ENCODE measurements around the gene WIPF1.

Gene WIPF1, protein sequence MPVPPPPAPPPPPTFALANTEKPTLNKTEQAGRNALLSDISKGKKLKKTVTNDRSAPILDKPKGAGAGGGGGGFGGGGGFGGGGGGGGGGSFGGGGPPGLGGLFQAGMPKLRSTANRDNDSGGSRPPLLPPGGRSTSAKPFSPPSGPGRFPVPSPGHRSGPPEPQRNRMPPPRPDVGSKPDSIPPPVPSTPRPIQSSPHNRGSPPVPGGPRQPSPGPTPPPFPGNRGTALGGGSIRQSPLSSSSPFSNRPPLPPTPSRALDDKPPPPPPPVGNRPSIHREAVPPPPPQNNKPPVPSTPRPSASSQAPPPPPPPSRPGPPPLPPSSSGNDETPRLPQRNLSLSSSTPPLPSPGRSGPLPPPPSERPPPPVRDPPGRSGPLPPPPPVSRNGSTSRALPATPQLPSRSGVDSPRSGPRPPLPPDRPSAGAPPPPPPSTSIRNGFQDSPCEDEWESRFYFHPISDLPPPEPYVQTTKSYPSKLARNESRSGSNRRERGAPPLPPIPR

DNA sequence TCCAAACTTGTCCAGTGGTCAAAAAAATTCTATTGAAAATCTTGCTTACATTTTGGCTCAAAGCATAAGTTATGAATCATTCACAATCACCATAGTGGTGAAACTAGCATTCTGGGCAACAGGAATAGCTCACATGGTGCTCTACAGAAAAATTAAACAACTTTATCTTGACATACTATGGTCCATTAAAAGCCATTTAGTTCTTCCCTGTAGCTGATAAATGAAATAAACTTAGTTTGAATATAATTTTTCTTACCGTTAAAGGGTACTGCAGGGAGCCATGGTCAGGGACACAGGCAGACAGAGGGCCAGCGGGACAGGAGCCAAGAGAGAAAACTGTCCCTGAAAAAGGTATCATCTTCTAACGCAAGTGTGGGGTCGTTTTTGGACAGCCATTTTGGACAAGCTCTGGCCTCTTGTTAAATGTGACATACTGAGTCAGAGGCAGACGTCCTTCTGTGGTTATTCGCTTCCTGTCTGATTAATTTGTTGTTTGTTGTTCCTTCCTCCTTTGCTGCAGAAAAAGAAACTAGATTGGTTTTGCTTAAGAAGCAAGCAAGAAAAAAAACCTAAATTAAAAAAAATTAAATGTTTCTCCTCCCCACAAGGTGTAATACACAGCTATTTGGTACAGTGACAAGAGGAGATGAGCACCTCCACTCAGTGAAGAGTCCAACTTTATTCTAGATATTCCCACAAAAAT is at the start of gene WIPF1:
TSS of gene WIPF1 (minus strand) at position 460 of the 703 bp plus-strand sequence. CDS start 12,231 bp downstream, outside the sequence.
- in situ Hi-C loops (cut with MboI; ENCODE audit: low sequenced_read_pairs) = loop anchor here (10.0 kb wide), 1 partner anchor 87 kb away; no protein-coding TSS in a partner anchor

DNA sequence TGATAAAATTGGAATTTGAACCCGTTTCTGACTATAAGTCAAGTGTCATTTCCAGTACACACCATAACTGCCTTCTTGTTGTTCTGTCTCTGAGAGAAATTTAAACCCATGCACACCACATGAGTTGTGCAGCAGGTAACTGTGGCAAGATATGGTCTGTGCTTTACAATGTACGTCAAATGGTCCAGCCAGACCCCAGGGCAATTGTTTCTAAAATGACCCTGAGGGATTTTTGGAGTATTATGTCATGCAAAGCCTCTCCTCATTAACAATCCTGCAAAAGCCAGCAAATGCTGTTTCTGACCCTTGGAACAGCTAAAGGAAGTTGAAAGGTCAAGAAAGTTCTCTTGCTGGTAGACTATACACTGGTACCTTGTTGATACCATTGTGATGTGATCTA is 47.7 kb upstream of the WIPF1 start:
- in situ Hi-C loops (cut with MboI; ENCODE audit: low sequenced_read_pairs) = no loop called here

DNA sequence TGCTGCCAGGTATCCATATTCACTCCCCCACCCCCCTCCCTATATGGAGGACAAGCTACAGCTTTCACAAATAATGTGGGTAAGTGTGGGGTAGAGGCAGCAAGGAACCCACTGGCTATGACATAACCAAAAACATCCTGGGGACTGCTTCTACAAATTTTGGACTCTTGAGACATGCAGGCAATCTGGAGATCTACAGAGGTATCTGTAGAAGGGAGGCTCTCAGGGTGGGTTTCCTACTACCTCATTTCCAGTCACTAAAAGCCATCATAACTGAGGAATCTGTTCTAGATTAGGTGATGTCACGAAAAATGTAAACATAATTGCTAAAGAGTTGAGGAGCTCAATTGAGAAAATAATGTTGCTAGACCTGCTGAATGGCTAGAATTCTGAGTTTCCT is 46.8 kb upstream of the WIPF1 start:
- in situ Hi-C loops (cut with MboI; ENCODE audit: low sequenced_read_pairs) = no loop called here

DNA sequence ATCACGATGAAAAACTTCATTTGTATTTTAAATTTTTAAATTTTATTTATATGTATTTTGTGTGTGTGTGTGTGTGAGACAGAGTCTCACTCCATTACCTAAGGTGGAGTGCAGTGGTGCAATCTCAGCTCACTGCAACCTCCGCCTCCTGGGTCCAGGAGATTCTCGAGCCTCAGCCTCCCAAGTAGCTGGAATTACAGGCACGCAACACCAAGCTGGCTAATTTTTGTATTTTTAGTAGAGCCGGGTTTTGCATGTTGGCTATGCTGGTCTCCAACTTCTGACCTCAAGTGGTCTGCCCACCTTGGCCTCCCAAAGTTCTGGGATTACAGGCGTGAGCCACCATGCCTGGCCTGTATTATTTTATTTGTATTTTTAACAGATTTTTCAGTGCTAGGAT is 45.8 kb upstream of the WIPF1 start:
- in situ Hi-C loops (cut with MboI; ENCODE audit: low sequenced_read_pairs) = no loop called here

DNA sequence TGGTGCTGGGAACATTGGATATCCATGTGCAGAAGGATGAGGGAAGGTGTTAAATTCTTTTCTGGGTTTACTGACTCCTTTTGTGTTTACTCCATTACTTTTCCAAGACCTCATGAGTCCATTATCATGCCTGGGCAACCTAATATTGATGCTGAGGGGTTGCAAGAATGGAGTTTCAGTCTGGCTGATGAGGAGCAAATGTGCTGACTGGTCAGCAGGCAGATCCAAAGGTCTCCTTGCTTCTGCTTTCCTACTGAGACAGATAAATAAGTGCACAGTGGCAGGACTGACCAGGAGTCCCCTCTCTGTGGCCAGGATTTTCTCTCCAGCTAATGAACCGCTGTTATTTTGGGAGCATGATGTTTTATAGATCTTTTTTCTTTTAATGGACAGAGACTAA is 43.6 kb upstream of the WIPF1 start:
- in situ Hi-C loops (cut with MboI; ENCODE audit: low sequenced_read_pairs) = no loop called here

DNA sequence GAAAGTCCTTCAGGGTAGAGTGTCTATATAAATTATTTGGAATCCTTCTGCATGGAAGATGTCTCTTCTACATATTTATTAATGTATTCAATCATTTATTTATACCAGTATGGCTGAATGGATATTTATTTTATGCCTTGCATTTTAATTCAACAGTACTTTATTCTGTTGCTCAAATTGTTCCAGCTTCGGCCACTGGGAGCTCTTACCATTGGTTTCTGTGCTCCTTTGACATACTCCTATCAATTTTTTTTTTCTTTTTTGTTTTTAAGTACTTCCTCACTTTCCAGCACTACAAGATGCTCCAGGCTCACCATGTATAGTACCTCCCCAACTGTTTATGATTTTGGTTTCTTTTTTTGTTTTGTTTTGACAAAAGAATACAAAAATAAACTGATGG is 39.4 kb upstream of the WIPF1 start:
- in situ Hi-C loops (cut with MboI; ENCODE audit: low sequenced_read_pairs) = no loop called here

DNA sequence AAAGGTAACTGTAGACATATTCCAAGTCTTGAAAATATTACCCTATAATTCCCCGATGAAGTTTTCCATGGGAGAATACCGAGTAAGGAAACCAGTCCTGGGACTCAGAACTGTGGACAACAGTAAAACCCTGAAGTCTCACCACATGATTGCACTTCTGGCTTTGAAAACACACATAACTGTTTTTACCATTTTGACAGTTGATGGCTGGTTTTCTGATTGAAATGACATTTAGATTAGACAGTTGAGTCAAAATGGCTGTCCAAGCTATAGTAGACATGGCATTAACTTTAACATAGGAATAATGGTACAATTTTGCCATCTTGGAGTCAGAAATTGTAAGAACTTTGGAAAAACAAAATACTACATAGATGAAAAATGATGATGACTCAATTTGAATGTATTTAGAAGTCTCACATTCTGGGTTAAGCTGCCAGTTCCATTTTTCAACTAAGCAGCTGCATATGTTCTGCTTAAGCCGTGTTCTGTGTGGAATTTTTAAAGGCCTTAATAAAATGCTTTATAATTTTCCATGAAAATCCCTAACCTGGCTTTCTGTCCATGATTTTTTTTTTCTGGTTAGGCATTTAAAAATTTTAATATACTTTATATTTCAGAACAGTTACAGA is 38.3 kb upstream of the WIPF1 start:
- in situ Hi-C loops (cut with MboI; ENCODE audit: low sequenced_read_pairs) = no loop called here

DNA sequence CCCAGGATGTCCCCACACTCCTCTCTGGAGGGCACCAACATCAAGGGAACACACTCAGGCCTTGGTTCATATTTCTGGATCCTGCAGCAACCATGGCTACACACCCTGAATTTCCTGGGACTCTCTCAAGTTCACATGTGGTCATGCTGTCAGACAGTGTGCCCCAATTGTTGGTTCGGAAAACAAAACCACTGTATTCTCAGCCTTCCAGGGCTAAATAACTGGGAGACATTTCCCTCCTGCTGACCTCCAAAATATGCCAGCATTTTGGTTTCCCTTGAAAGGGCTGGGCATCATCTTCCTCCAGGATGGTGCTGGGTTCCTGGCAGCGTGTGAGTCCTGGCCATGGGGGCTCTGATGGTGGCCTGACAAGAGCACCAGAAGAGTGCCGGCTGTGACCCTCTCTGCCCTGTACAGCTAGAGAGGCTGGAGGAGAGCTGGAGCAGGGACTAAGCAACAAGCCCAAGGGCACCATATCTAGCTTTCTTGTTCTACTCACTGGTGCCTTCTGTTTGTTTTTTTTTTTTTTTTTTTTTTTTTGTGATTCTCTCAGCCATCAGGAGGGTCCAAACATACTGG is 37.5 kb upstream of the WIPF1 start:
- in situ Hi-C loops (cut with MboI; ENCODE audit: low sequenced_read_pairs) = no loop called here

DNA sequence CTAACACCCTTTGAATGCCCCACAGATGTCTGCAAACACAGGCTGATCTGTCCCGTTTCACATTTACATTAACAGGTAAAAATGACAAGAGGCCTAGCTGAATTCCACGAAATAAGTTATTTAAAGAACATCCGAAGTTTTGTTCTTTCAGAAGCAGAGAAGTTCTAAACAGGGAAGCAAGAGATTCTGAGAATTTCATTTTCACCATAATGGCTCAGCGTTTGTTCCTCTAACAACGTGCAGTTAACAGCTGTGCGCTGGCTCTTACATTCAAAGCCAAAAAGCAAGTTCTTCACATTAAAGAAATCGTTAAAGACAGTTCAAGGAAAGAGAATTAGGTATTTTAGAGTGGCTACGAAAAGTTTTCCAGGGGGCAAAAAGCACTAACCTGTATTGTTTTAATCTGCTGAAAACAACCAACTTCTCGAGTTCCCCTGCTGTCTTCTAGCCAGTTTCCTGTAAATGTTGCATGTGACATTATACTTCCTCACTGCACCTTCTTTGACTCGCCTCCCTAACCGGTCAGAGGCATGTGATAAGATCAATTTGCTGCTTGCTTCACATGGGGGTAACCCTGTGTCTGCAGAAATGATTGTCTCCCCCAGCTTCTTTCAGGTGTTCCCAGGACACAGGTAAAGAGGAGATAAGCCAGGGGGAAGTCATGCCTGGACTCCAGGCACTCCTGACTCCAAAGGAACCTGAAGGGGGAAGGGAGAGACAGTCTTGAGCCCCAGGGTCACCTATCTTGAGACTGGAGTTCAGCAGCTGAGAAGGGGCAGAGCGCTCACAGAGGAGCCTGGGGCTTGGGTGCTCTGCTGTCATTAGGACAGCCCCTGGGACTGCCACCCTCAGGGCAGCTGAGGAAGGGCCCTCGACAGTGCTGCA is 36.8 kb upstream of the WIPF1 start:
- in situ Hi-C loops (cut with MboI; ENCODE audit: low sequenced_read_pairs) = no loop called here

DNA sequence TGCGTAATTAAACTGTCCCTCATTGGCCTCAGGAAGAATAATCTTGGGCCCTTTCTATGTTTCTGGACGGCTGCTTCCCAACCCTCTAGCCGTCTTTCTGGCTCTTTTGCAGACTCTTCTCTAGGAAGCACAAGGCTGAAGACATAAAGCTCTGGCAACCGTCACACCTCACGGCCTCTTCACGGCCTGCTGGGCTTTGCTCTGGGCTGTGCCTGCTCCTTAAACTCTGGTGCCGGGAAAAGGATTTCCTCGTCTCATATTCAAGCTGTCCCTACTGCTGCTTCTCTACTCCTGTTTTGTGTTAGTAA is 36.0 kb upstream of the WIPF1 start:
- in situ Hi-C loops (cut with MboI; ENCODE audit: low sequenced_read_pairs) = no loop called here

DNA sequence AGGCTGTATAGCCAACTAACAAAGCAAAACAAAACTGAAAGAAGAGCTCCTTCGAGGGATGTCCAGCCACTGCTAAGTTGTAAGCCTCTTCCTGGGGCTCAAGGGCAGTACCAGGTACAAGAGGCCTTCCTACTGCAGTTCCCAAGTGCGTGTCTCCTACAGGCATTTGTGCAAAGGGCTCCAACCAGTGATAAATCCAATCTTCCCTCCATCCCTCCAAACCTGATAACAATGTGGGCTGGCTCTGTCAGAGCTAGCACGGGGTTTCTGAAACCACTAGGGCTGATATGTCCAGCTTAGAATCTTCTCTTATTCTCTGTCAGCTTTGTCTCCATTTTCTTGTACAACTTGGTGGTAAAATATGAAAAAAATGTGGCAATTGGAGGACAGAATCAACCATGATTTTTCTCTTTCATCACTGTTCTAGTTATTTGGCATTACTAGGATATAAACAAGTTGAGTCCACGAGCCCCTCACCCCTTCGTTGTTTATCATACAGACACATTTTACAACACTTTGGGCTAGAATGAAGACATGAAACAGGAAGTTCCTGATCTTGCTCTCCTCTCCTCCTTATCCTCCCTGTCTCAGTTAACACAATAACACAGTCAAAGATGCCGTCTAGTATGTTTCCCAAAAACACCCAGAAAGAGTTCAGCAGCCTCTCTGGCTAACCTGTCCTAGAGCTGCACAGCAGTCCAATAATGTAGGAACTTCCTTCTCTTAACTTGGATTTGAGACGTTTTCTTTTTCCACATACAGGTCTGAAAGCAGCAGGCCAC is 35.4 kb upstream of the WIPF1 start:
- in situ Hi-C loops (cut with MboI; ENCODE audit: low sequenced_read_pairs) = no loop called here

DNA sequence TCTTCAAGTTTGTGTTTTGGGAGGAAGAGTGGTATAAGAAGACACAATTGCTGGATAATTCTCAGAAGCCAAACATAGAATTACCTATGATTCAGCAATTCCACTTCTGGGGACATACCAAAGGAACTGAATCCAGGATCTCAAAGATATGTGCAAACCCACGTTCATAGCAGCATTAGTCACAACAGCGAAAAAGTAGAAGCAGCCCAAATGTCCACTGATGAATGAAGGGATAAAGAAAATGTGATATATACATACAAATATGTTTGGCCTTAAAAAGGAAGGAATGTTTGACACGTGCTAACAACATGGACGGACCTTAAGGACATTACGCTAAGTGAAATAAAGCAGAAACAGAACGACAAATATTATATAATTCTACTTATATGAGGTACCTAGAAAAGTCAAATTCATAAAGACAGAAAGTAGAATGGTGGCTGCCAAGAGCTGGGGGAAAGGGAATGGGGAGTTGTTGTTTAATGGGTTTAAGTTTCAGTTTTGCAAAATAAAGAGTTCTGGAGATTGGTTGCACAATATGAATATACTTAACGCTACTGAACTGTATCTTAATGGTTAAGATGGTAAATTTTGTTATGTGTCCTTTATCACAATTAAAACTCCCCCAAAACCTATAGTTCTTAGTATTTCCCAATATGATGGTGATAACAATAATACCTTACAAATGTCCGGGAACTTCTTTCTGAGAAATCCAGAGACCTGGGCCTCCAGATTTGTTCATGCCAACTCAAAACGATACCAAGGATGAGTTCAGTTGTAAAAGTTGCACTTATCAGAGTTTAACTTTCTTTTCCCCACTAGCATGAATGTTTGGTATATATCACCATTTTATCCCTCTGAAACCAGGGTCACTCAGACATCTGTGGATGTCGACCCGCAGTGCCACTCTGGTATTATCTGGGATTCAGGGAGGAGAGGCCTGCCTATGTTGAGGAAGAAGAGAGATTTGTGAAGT is 33.7 kb upstream of the WIPF1 start:
- in situ Hi-C loops (cut with MboI; ENCODE audit: low sequenced_read_pairs) = no loop called here

DNA sequence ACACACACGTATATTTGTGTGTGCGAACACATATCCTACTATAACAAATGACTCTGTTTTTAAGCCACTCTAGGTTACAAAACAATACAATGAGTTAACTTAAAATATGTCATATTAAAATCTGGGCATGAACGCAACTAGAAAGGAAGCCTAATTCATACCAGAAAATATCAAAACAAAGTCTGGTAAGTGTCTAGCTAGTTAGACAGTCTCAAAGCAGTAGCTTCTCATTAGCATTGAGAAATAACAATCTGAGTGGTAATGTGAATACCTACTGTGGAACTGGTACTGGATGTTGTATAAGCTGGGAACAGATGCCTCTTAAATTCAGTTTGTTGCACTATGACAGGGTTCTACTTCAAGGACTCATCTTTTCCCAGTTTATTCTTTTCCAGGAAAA is 32.5 kb upstream of the WIPF1 start:
- in situ Hi-C loops (cut with MboI; ENCODE audit: low sequenced_read_pairs) = no loop called here

DNA sequence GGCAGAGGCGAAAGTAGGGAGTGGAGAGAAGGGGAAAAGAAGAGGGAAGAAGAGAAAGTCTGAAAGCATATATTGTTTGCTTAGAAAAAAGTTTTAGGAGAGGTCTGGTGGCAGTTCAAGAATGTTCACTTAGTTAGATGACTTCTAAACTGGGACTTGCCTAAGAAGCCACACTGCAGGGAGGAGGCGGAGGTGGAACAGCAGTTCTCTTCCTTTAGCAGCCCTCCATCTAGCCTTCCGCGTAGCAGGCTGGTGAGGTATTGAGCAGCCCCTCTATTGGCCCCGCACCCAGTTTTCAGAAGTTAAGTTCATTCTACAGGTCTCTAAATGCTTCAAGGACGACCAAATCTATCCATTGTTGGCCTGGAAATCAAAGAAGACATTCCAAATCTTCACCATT is 31.9 kb upstream of the WIPF1 start:
- in situ Hi-C loops (cut with MboI; ENCODE audit: low sequenced_read_pairs) = no loop called here

DNA sequence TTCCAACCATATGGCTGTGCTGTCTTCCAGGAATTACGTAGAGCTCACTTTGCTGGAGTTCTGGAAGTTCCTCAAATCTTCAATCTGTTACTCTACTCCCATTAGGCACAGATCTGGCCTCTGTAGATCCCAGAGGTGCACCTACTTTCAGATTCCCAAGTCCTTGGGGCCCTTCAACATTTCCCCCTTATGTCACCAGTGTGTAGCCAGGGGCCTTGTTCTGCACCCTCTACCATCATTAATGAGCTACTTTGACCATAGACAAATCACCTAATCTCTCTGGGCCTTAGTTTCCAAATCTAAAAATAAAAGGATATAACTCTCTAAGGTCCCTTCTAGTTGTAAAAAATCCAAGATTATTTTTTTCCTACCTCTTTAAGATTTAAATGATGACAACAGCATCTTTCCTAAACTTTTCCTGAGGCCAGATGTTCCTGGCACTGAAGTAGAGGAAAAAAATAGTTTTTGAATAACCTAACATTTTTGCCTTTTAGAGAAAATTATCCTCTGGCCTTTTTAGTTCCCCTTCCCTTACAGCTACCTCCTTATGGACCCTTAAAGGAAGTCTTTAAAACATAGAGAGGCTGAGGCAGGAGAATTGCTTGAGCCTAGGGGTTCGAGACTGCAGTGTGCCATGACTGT is 31.0 kb upstream of the WIPF1 start:
- in situ Hi-C loops (cut with MboI; ENCODE audit: low sequenced_read_pairs) = no loop called here

DNA sequence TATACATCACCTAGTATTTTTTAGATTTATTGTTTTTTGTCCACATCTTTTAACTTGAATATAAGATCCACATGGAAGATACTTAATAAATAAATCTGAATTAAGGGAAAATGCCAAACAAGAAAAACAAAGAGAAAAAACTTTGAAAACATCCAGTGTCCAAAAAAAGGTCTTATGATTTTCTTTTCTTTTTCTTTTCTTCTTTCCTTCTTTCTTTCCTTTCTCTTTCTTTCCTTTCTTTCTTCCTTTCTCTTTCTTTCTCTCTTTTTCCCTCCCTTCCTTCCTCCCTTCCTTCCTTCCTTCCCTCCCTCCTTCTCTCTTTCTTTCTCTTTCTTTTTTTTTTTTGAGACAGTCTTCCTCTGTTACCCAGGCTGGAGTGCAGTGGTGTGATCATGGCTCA is 29.6 kb upstream of the WIPF1 start:
- in situ Hi-C loops (cut with MboI; ENCODE audit: low sequenced_read_pairs) = no loop called here

DNA sequence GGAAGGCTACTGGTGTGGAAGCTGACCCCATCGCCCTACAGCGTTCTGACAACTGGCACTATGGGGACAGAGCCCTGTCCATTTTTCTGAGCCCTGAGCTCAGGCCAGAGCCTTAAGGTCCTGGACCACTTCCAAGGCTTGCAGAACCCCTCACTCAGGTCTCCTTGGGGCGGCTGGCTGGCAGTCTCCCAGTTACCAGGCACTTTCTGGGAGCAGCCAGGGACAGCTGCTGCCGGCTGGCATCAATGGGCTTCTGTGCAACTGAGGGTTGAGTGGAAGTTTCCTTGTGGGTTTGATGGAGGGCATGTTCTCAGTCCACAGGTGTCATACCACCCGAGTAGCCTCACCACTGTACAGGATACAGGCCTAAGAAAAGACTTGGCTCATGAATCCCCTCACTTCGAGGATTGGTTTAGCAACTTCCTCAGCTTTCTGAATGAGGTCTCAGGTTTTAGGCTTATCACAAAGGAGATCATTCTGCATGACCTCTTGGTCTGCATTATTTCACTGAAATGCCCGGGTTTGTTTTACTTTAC is 27.4 kb upstream of the WIPF1 start:
- in situ Hi-C loops (cut with MboI; ENCODE audit: low sequenced_read_pairs) = no loop called here

DNA sequence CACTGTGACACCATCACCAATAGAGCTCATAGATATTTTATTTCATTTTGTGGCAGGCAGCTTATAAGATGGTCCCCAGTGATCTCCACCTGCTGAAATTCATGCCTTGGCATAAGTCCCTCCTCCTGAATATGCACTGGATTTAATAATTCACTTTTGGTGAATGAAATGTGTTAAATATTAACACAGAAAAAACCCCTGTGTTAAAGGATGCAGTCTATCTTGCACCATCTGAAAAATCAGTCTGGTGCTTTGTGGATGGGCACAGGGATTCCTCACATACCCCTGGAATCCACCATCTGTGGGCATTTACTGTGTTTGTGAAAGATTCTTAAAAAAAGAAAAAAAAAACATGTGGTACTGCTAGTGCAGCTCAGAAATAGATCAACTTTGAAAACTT is 26.1 kb upstream of the WIPF1 start:
- in situ Hi-C loops (cut with MboI; ENCODE audit: low sequenced_read_pairs) = no loop called here
